Tibial artery (tissue), 4 donors: Measurements from ENCODE around the gene LIPE.
A peak's percentile ranks its signal among the peaks of the same experiment; 100 is the strongest.
"Not testable (repeated sequence)": the region's sequence is repeated elsewhere in the genome, so short reads cannot be mapped to it uniquely, and the experiment has no call there.

Experiments used
- DNase-seq, 2 donors: peaks; one replicate each; pipeline ENCODE4 v3.0.0-alpha.2; 2019
- H3K27ac ChIP-seq, 2 donors: fragments of 200-600 bp; sonication (generic) in 1 of 2; 1 replicate in 1 of 2; 2 replicates in 1 of 2; pipeline ENCODE4 v1.5.1; 2018 to 2019; ENCODE audit warnings: mild to moderate bottlenecking in 1 of 2
- H3K27me3 ChIP-seq, 2 donors: fragments of 200-600 bp; sonication (generic) in 1 of 2; one replicate each; pipeline versions ENCODE4 v1.5.1 to v1.6.0; 2016 to 2019
- H3K36me3 ChIP-seq, 3 donors: fragments of 200-600 bp; sonication (generic) in 2 of 3; one replicate each; pipeline ENCODE4 v1.5.1; 2016 to 2019; ENCODE audit warnings: mild to moderate bottlenecking in 2 of 3
- H3K4me1 ChIP-seq, 4 donors: fragments of 200-600 bp; sonication (generic) in 2 of 4; 1 replicate in 3 of 4; 2 replicates in 1 of 4; pipeline ENCODE4 v1.5.1; 2016 to 2019
- H3K4me3 ChIP-seq, 2 donors: fragments of 200-600 bp; sonication (generic) in 1 of 2; 1 replicate in 1 of 2; 2 replicates in 1 of 2; pipeline ENCODE4 v1.5.1; 2018 to 2019; ENCODE audit warnings: mild to moderate bottlenecking in 2 of 2
- H3K9me3 ChIP-seq, 3 donors: fragments of 200-600 bp; sonication (generic) in 1 of 3; one replicate each; pipeline ENCODE4 v1.5.1; 2016 to 2019
- CTCF ChIP-seq, 2 experiments: fragments of 200-600 bp in 1 of 2; fragments of 450-650 bp in 1 of 2; IDR thresholded peaks; one replicate each; pipeline ENCODE4 v1.5.1; 2017 to 2019; ENCODE audit warnings: antibody characterized with exemption in 2 of 2, mild to moderate bottlenecking in 1 of 2, moderate library complexity in 1 of 2
- intact Hi-C: fragments of 100-400 bp; cut with DNase I; formaldehyde crosslinking; loops from one replicate; pipeline ENCODE4 v1.15.0; 2023; ENCODE audit warnings: low total_unique reads

LIPE gene

GRCh38 chr19:42455621-42456081 is 28.5 kb upstream of the LIPE start:
- TF ChIP-seq CTCF (IDR thresholded peaks at IDR 0.05) = no peak
- no peak overlapping the region for H3K4me3 ChIP-seq
- intact Hi-C loops = no loop called here
- H3K4me1 ChIP-seq = no peaks in the 10 kb centered on the region
- no peaks in the 10 kb centered on the region for H3K36me3 ChIP-seq
- no peak for DNase-seq
- H3K27me3 ChIP-seq = peaks cover 0 to 13% of the 10 kb centered on the region in 2 donors
- H3K9me3 ChIP-seq = no peaks in the 10 kb centered on the region
- no peak overlapping the region for H3K27ac ChIP-seq

GRCh38 chr19:42455086-42455485 is 27.9 kb upstream of the LIPE start:
- Histone ChIP-seq H3K4me1 (no peaks in the 10 kb centered on the region), H3K36me3 (no peaks in the 10 kb centered on the region), H3K27me3 (peaks cover 0 to 13% of the 10 kb centered on the region in 2 donors), H3K4me3 (no peak overlapping the region), H3K9me3 (no peaks in the 10 kb centered on the region), H3K27ac (no peak overlapping the region)
- no peak for DNase-seq
- no peak for TF ChIP-seq CTCF (IDR thresholded peaks at IDR 0.05)
- intact Hi-C loops = no loop called here

GRCh38 chr19:42452590-42452989 is 25.4 kb upstream of the LIPE start:
- H3K4me1 ChIP-seq = no peaks in the 10 kb centered on the region
- no peak for DNase-seq
- no peak for TF ChIP-seq CTCF (IDR thresholded peaks at IDR 0.05)
- H3K4me3 ChIP-seq = no peak overlapping the region
- intact Hi-C loops = no loop called here
- no peaks in the 10 kb centered on the region for H3K36me3 ChIP-seq
- H3K27me3 ChIP-seq = peaks cover 0 to 13% of the 10 kb centered on the region in 2 donors
- H3K9me3 ChIP-seq = no peaks in the 10 kb centered on the region
- no peak overlapping the region for H3K27ac ChIP-seq

- Histone ChIP-seq H3K4me1 (no peaks in the 10 kb centered on the region), H3K27ac (no peak overlapping the region), H3K9me3 (no peaks in the 10 kb centered on the region), H3K36me3 (no peaks in the 10 kb centered on the region), H3K4me3 (no peak overlapping the region), H3K27me3 (peaks cover 0 to 18% of the 10 kb centered on the region in 2 donors)
- peak; percentile 69 to 77 for TF ChIP-seq CTCF (IDR thresholded peaks at IDR 0.05)
- intact Hi-C loops = no loop called here
- peak; percentile 70 to 73 for DNase-seq
Observed at GRCh38 chr19:42450314-42450934, 23.2 kb upstream of the LIPE start.

GRCh38 chr19:42448306-42448705 is 21.1 kb upstream of the LIPE start:
- H3K9me3 ChIP-seq, H3K4me1 ChIP-seq, H3K27ac ChIP-seq, intact Hi-C loops, DNase-seq, H3K4me3 ChIP-seq, H3K36me3 ChIP-seq: not testable (repeated sequence)
- H3K27me3 ChIP-seq = peaks cover 0 to 18% of the 10 kb centered on the region in 2 donors

- TF ChIP-seq CTCF (IDR thresholded peaks at IDR 0.05) = no peak
- peaks cover 0 to under 1% (median 0%) of the 10 kb centered on the region in 4 donors for H3K4me1 ChIP-seq
- no peaks in the 10 kb centered on the region for H3K9me3 ChIP-seq
- no peak for DNase-seq
- peaks cover 0 to 7% of the 10 kb centered on the region in 2 donors for H3K27me3 ChIP-seq
- intact Hi-C loops = no loop called here
- no peak overlapping the region for H3K4me3 ChIP-seq
- no peak overlapping the region for H3K27ac ChIP-seq
- no peaks in the 10 kb centered on the region for H3K36me3 ChIP-seq
Observed at GRCh38 chr19:42445948-42446347, 18.8 kb upstream of the LIPE start.
